Stimulated activated CD8-positive, alpha-beta memory T cell treated with anti-CD3 and anti-CD28 coated beads, Interleukin-4, amount 100 ng/mL, for 48 hours (primary cell): ENCODE results near the gene SUSD1.
"Not testable (repeated sequence)": the region's sequence is repeated elsewhere in the genome, so short reads cannot be mapped to it uniquely, and the experiment has no call there.

Experiments
- DNase-seq: peaks from one replicate; pipeline ENCODE4 v3.0.0-alpha.2; 2020

The SUSD1 gene

DNA sequence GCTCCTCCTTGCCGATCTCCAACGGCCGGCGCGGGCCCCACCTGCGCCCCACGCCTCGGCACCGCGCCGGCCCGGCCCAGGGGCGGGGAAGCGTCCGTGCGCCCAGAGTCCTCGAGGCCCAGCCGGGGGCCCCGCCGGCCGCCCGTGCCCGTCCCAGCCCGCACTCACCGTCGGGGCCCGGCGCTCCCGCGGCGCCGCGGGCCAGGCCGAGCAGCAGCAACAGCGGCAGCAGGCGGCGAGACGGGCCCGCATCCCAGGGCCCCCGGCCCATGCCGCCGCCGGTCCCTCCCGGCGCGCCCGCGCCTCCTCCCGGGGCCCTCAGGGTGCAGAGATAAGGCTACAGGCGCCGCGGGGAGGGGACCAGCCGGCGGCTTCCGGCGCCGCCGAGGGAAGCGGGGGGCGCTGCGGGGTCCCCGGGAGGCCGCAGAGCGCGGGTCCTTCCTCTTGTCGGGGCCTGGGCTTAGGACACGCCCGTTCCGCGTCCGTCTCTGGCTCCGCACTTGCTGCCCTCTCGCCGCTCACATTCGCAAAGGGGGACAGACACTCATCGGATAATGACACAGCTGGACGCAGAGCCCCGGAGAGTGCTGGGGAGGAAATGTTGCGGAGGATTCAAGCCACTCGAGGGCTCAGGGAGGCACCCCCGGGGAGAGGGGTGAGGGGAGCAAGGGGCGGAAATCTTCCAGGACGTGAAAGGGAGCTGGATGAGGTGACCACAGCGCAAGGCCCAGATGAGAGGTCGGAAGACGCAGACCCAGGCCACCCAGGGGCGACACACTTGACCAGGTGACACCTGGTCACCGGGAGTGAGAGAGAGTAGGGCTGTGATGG lies at the start of gene SUSD1:
Gene SUSD1 (minus strand): TSS at position 333 of the 831 bp plus-strand sequence. CDS start 62 bp downstream, at position 271.
- peak; percentile 45 for DNase-seq

DNA sequence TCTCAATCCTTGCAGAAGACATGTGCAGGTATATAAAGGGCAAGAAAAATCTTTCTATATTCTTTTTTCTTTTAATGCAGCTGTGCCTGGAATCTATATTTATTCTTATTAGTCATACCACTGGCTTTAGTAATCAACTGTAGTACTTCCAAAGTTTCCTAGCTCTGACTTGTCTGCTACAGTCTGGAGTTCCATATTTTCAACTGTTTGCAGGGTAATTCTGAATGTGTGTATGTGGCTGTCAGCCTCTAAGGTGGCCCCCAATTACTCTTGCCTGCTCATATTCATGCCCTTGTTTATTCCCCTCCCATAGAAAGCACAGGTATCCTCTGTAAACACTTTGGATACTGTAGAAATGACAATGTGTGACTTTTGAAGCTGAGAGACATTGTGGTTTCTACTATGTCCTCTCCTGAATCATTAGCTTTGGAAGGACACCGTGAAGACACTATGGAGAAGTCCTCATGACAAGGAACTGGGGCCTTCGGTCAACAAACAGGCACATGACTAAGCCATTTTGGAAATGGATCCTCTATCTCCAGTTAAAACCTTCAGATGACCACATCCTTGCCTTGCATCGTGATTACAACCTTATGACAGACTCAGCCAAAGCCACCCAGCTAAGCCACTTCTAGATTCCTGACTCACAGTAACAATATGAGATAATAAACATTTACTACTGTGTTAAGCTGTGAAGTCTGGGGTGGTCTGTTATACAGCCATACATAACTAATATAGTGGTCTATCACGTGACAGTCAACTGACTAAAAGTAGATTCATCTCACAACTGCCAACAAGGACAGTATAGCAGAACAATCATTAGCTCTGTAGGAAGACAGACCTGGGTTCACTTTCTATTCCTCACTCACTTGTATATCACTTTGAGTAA lies 49.5 kb upstream of the SUSD1 start:
- DNase-seq: no peak

DNA sequence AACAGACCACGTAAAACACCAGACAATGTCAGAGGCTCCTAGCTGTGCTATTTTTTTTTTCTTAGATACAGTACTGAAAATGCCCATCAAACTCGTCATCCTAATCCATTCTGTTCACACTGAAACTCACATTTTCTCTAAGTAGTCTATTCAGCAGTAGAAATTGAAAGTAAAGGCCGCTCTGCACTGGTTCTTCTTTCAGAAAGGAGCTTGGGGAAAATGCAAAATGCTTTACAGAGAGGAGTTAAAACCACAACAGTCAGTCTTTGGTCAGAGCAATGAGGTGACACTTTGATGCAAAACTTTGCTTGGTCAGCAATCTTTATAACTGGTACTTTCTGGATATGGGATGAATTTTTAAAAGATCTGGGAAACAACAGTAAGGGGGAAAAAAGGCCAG lies 43.8 kb upstream of the SUSD1 start:
- no peak for DNase-seq

DNA sequence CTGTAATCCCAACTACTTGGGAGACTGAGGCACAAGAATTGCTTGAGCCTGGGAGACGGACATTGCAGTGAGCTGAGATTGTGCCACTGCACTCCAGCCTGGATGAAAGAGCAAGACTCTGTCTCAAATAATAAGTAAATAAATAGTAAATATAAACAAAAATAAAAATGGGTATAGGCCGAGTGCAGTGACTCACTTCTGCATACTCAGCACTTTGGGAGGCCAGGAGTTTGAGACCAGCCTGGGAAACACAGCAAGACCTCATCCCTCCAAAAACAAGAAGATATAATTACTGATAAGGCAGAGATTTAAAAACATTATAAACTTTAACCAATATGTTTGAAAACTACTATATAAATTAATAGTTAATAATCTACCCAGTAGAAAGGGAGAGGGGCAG lies 37.8 kb upstream of the SUSD1 start:
- no peak for DNase-seq

DNA sequence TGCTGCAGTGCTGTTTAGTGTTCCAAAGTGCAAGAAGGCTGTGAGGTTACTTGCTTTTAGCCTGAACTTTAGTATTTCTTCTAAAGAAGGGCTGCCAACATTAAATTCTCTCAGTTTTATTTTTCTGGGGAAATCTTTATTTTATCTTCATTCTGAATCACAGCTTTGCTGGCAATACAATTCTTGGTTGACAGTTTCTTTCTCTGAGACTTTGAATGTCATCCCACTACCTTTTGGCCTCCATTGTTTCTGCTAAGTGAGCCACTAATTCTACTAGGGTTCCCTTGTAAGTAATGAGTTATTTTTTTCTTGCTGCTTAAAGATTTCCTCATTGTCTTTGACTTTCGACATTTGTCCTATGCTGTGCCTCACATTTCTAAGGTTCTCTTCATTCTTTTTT lies 32.4 kb upstream of the SUSD1 start:
- DNase-seq: no peak

DNA sequence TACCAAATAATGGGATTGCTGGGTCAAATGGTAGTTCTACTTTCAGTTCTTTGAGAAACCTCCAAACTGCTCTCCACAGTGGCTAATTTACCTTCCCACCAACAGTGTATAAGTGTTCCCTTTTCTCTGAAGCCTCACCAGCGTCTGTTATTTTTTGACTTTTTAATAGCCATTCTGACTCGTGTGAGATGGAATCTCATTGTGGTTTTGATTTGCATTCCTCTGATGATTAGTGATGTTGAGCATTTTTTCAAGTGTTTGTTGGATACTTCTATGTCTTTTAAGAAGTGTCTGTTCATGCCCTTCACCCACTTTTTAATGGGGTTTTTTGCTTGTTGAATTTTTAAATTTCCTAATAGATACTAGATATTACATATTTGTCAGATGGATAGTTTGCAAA lies 28.4 kb upstream of the SUSD1 start:
- no peak for DNase-seq

DNA sequence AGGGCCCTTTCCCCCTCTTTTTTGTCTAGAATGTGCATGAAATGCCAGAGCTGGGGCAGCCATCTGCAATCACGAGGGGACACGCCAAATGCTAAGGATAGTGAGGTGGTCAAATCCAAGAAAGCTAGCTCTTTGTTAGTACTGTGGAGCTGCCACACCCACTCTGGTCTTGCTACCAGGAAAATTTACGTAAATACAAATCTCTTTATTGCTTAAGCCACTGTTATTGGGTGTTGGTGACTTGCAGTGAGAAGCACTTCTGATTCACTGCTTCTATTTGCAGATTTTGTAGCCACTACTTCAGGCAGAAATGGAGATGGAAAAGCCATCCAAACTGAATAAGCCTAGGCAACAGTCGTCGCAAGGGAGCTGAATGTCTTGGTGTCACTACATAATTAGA lies 25.6 kb upstream of the SUSD1 start:
- no peak for DNase-seq

DNA sequence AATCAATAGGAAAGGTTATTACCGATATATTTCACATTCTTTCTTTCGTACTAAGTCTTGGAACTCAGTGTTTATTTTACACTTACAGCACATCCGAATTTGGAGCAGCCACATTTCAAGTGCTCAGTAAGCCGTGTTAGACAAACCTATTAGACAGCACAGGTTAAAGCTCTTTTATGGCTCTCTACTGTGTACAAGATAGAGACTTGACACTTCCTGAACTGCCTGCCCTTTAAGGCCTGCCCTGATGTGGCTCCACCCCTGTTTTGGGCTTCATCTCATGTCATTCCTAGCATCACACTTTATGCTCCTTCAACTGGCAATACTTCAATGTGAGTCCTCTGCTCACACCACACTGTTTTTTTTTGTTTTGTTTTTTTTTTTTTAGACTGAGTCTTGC lies 23.5 kb upstream of the SUSD1 start:
- no peak for DNase-seq

DNA sequence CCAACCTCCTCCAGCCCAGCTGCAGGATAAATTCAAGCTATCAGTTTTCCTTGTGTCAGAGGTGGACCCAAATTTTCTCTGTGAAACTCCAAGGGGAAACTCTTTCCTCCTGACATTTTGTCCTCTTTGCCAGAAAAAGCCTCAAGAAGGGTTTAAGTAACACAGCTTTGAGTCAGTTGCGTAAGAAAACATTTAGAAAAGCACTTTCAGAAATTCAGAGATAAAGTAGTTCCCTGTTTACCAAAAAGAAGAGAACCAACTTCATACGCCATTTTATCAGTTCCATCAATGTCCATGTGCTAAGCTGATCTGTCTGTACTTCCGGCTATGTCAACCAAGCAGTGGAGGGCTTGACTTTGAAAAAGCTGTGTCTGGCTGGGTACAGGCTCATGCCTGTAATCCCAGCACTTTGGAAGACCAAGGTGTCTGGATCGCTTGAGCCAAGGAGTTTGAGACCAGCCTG lies 19.9 kb upstream of the SUSD1 start:
- no peak for DNase-seq

DNA sequence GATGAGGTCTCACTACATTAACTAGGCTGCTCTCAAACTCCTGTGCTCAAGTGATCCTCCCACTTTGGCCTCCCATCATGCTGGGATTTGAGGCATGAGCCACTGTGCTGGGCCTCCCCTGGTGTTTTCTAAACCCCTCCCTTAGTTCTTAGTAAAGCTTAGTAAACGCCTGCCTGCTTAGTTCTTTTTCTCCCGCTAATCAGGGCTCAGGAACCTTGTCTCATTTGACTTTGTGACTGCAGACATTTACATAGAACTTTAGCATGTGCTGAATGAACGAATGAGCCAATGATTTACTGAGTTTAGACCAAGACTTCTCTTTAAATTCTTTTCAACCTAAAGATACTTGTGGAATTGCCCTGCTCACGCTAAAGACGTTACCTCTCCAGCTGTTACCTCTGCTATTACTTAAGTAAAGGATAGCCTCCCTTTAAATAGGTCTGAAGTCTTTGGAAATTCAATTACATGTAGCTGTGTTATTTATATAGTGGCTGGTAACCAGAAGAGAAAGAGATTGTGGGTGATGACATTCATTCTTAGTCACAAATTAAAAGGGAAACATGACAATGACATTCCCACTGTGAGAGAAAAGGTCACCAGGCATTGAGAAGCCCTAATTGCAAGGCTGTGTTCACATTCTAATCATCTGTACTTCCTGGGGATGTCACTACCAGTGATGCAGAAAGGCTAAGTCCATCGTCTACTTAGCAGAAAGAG lies 18.6 kb upstream of the SUSD1 start:
- no peak for DNase-seq

DNA sequence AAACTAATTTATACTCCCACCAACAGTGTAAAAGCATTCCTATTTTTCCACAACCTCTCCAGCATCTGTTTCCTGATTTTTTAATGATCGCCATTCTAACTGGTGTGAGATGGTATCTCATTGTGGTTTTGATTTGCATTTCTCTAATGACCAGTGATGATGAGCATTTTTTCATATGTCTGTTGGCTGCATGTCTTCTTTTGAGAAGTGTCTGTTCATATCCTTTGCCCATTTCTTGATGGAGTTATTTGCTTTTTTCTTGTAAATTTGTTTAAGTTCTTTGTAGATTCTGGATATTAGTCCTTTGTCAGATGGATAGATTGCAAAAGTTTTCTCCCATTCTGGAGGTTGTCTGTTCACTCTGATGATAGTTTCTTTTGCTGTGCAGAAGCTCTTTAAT lies 15.2 kb upstream of the SUSD1 start:
- DNase-seq: not testable (repeated sequence)

DNA sequence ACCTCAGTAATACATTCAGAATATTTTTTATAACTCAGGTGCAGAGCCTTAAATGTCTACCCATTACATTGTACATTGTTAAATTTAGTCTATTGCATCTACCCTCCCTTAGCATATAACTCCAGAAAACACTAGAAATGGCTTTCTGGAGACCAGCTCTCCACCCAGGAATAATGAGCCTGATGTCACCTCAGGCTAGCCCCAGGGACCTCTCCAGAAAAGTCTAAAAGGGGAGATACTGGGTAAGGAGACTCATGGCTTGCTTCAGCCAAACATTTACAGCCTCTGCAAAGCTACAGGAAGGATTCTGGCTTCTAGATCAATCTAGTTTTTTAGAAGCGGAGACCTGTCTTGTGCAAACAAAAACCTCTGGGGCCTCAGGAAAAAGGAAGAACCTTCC lies 13.8 kb upstream of the SUSD1 start:
- no peak for DNase-seq

DNA sequence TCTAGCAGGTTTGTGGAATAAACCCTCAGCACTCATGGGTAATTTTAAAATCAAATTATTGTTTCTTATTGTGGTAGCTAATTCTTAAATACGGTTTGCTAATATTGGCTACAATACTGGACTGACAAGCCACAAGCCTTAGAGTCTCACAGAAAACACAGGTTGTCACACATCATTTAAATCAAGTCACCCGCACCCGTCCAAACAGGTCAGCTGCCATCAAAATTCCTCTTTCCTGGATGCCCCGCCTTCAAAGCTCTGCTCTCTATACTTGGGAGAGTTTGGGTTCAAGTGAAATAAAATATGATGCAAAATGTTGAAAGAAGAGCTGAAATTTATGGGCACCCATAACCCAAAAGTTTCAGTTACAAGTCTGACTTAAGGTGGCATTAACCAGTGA lies 12.3 kb upstream of the SUSD1 start:
- no peak for DNase-seq

DNA sequence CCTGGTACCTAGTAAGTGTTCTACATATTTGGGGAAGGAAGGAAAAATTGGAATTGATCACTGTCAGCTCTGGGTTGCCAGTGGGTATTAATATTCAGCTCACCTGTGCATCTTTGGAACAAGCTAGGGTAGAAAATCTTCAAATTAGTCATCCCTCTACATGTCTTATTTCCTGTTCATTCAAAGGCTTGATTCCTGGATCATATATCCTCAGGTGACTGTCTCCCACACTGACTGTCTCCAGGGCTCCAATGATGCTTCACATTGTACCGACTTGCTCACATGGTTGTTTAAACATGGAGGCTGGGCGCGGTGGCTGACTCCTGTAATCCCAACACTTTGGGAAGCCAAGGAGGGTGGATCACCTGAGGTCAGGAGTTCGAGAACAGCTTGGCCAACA lies 11.6 kb upstream of the SUSD1 start:
- no peak for DNase-seq

DNA sequence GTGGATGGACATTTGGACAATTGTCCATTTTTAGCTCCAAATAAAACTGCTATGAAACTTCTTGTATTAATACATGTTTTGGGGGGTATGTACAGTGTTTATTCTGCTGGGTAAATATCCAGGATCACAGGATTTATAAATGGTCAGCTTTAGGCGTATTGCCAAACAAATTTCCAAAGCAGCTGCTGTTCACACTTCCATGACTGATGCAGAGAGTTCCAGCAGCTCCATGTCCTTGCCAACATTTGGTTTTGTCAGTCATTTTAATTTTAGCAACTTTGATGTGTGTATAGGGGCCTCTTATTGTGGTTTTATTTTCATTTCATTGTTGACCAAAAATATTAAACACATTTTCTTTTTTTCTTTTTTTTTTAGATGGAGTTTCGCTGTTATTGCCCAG lies 9.8 kb upstream of the SUSD1 start:
- no peak for DNase-seq

DNA sequence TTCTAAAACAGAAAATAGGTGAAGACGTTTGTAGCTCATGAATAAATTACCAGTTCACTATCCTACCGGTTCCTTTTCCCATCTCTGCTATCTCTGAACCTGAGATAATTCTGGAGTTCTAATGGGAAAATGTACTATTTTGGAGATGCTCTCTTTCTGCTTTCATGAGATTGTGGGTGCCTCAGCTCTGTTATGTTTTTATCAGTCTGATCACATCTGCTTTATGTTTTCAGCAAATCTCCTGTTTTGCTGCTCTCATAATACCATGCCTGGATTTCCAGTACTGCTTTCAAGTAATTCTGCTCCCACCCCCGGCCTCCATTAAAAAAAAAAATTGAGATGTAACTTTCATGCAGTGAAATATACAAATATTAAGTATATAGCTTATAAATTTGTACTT lies 9.1 kb upstream of the SUSD1 start:
- no peak for DNase-seq

DNA sequence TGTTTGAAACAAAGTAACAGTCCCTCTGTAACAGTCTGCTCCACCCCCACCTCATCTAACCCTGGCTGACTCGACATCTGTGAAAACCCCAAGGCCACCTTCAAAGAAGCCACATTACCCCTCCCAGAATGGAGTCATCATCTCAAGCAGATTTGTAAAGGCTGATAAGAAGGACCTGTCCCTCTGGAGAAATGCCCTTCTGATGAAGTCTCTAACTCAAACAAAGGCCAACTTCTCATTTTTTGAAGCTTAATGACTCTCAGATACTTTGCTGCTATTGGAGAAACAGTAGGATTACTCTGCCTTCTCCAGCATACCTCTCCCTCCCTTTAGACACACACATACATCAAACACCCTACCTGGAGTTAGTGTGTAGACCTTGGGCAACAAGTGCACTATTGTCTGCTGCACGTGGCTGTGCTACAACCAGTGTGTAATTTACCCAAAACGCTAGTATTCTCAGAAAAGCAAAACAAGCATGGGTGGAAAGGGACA lies 5.3 kb upstream of the SUSD1 start:
- DNase-seq: peak; percentile 58

DNA sequence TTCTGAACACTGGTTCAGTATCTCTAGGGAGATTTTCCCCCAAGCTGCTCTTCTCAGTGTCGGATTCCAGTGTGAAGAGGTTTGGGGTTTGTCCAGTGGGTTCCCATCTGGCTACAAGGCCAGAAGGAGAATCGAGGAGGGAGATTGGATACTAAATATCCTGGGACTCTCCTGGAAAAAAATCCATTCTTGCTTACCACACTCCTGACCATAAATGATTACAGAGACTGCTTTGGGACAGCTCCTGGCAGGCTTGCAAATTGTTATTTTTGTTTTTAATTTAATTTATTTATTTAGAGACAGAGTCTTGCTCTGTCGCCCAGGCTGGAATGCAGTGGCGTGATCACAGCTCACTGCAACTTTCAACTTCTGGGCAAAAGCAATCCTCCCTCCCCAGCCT lies 4.7 kb upstream of the SUSD1 start:
- no peak for DNase-seq

DNA sequence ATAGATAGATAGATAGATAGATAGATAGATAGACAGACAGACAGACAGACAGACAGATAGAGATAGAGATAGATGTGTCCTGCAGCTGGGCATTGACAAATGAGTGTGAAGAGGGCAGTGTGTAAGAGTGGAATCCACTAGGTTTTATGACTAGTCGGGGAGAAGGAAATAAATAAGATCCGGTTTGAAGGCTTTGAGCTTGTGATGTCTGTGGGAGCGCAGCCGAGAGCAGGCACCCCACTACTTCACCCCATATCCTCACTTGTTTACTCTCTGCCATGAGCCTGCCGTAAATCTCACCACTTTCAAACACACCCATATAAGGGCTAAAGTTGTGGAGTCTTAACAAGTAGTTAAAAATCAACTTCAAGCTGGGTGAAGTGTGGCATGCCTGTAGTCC lies 1.4 kb upstream of the SUSD1 start:
- DNase-seq: no peak

DNA sequence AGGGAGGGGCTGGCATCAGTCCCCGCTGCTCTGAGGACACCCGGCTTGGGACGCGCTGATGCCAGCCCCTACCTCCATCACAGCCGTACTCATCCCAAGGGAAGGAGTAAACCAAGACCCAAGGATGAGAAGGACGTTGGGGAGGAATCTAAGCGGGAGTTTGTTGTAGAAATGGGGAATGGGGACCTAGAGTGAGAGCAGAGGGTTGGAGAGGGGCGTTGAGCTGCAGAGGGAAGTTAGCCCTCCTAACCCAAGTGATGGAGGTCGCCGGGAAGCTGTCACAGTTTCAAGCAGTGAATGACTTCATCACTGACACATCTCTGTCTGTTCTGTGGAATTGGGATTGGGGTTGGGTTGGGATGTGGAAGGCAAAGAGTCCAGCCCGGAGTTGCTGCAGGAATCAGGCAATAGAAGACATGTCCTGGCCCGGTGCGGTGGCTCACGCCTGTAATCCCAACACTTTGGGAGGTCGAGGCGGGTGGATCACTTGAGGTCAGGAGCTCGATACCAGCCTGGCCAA lies 759 bp upstream of the SUSD1 start:
- peak; percentile 27 for DNase-seq

DNA sequence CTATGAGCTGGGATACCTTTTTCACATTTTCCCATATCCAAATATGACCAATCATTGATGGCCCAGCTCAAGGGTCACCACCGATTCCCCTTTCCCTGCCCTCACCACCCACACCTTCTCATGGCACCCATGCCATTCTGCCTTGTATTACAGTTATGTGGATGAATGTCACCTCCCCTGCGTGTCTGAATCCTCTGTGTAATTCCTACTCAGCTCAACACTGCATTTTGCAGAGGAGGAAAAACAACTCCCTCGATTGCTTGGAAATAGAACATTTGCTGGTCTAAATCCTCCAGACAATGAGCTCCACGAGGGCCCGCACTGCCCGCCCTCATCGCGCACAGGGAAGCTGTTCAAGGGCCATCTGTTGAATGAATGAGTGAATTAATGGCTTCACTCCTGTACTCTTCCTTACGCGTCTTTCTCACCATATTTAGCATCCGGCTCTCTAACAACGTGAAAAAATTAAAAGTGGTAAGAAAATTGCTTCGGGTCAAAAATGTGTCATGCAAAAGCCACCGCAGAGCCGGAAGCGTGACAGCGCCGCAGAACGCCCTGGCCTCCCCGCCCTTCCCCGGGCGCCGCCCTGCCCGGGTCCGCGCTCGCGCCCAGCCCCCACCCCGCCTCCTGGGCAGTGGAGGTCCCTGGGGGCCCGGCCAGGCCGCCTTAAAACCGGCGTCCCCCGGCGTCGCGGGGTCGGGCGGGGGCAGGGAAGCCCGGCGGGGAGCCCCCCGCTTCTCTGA lies 704 bp downstream of the SUSD1 start:
- DNase-seq: peak; percentile 83
